Neutrophil (primary cell): ENCODE results near the gene ALAD.
A peak's percentile ranks its signal among the peaks of the same experiment; 100 is the strongest.

Experiments used
- H3K27ac ChIP-seq: fragments of 200-600 bp; sonication (generic); 2 replicates; pipeline ENCODE4 v1.5.1; 2016; ENCODE audit warnings: mild to moderate bottlenecking, moderate library complexity
- H3K27me3 ChIP-seq: fragments of 200-600 bp; sonication (generic); 2 replicates; pipeline ENCODE4 v1.6.0; 2016; ENCODE audit warnings: mild to moderate bottlenecking
- H3K36me3 ChIP-seq: fragments of 200-600 bp; sonication (generic); 2 replicates; pipeline ENCODE4 v1.5.1; 2017
- H3K4me1 ChIP-seq, 2 experiments: fragments of 200-600 bp in 1 of 2; sonication (generic) in 1 of 2; 1 replicate in 1 of 2; 2 replicates in 1 of 2; pipeline versions ENCODE4 v1.5.1 to v1.6.1; 2013 to 2016; ENCODE audit warnings: low read depth in 1 of 2, low read length in 1 of 2, mild to moderate bottlenecking in 1 of 2, moderate library complexity in 1 of 2; ENCODE audit not compliant: control insufficient read depth in 1 of 2, insufficient read depth in 1 of 2
- H3K4me3 ChIP-seq, 2 experiments: fragments of 200-600 bp in 1 of 2; sonication (generic) in 1 of 2; 1 replicate in 1 of 2; 2 replicates in 1 of 2; pipeline ENCODE4 v1.5.1; 2013 to 2016; ENCODE audit warnings: low read depth in 1 of 2, low read length in 1 of 2, mild to moderate bottlenecking in 1 of 2, moderate library complexity in 1 of 2
- H3K9me3 ChIP-seq: fragments of 200-600 bp; sonication (generic); 2 replicates; pipeline ENCODE4 v1.5.1; 2016
- CTCF ChIP-seq: fragments of 200-600 bp; sonication (generic); IDR thresholded peaks from 2 replicates; pipeline ENCODE4 v1.5.1; 2016; ENCODE audit warnings: antibody characterized with exemption

The ALAD gene

GRCh38 chr9:113376634-113377567, 24.2 kb downstream of the ALAD start, which contains the start of gene HDHD3:
TSS of gene HDHD3 (minus strand) at chr9:113376986. CDS start at chr9:113374354, 2,632 bp downstream.
- H3K4me1 ChIP-seq = peaks cover 4 to 5% of the 10 kb centered on the region in 2 experiments
- H3K27ac ChIP-seq = peak within 1 kb of the TSS; percentile 50

GRCh38 chr9:113375057-113376023, 25.7 kb downstream of the ALAD start:
- no peak overlapping the region for H3K4me3 ChIP-seq
- H3K27ac ChIP-seq = no peak overlapping the region
- peaks cover 15% of the 10 kb centered on the region for H3K36me3 ChIP-seq
- no peaks in the 10 kb centered on the region for H3K27me3 ChIP-seq
- no peaks in the 10 kb centered on the region for H3K9me3 ChIP-seq
- H3K4me1 ChIP-seq = peaks cover 4 to 5% of the 10 kb centered on the region in 2 experiments
- TF ChIP-seq CTCF = no peak

More at GRCh38 chr9:113376634-113377567, 24.2 kb downstream of the ALAD start, which contains the start of gene HDHD3:
- no peaks in the 10 kb centered on the region for H3K27me3 ChIP-seq
- TF ChIP-seq CTCF = no peak
- peak within 1 kb of the TSS; percentile 75 to 84 for H3K4me3 ChIP-seq
- H3K9me3 ChIP-seq = no peaks in the 10 kb centered on the region
- peaks cover 15% of the 10 kb centered on the region for H3K36me3 ChIP-seq

- H3K4me1 ChIP-seq = peaks cover 4 to 5% of the 10 kb centered on the region in 2 experiments
Observed at GRCh38 chr9:113373676-113374392, 27.2 kb downstream of the ALAD start.

GRCh38 chr9:113373256-113373655, 27.8 kb downstream of the ALAD start:
- no peak for TF ChIP-seq CTCF
- Histone ChIP-seq H3K9me3 (no peaks in the 10 kb centered on the region), H3K27ac (no peak overlapping the region), H3K4me3 (no peak overlapping the region), H3K4me1 (peaks cover 4 to 5% of the 10 kb centered on the region in 2 experiments), H3K27me3 (no peaks in the 10 kb centered on the region), H3K36me3 (peaks cover 15% of the 10 kb centered on the region)

More at GRCh38 chr9:113373676-113374392, 27.2 kb downstream of the ALAD start:
- Histone ChIP-seq H3K27ac (no peak overlapping the region), H3K27me3 (no peaks in the 10 kb centered on the region), H3K9me3 (no peaks in the 10 kb centered on the region), H3K4me3 (no peak overlapping the region), H3K36me3 (peaks cover 15% of the 10 kb centered on the region)
- no peak for TF ChIP-seq CTCF

- Histone ChIP-seq H3K27ac (no peak overlapping the region), H3K4me3 (no peak overlapping the region), H3K4me1 (peaks cover under 1% of the 10 kb centered on the region in 2 experiments), H3K27me3 (no peaks in the 10 kb centered on the region), H3K9me3 (no peaks in the 10 kb centered on the region), H3K36me3 (peaks cover 15% of the 10 kb centered on the region)
- no peak for TF ChIP-seq CTCF
Observed at GRCh38 chr9:113372059-113372458, 29.0 kb downstream of the ALAD start.
